SK-N-SH (cell line): ENCODE results near the gene ZNF365. TPM values are rescaled to one million over a fixed set of nuclear protein-coding genes. Genes with fewer than 3 reads are reported as not detected.

ENCODE experiments used
- CTCF ChIA-PET: fragments of 300-600, 350-600 bp; formaldehyde crosslinking; extraction: SDS; loops from one replicate; lab custom pipeline; 2021; lab: Yijun Ruan, JAX
- POLR2A ChIA-PET: fragments of 350-600 bp; sonication (Branson Sonifier 250); formaldehyde crosslinking; extraction: SDS; loops from one replicate; lab custom pipeline; 2020; ENCODE audit warnings: antibody characterized with exemption, inconsistent platforms; lab: Yijun Ruan, JAX
- DNase-seq: peaks from one replicate; pipeline ENCODE4 v3.0.0; 2012
- H2AFZ ChIP-seq: fragments of 200-600 bp; sonication (generic); 2 replicates; pipeline ENCODE4 v1.8.1; 2016; ENCODE audit warnings: antibody characterized with exemption, mild to moderate bottlenecking, low read depth
- H3F3A ChIP-seq: fragments of 200-600 bp; sonication (generic); replicated peaks from 2 replicates; pipeline ENCODE3; 2016; ENCODE audit warnings: antibody characterized with exemption, mild to moderate bottlenecking; ENCODE audit not compliant: insufficient read depth
- H3K27ac ChIP-seq, 2 experiments: fragments of 200-500 bp in 1 of 2; fragments of 200-600 bp in 1 of 2; sonication (Bioruptor generic) in 1 of 2; sonication (generic), shearing (Covaris generic) in 1 of 2; 2 replicates each; pipeline versions ENCODE4 v1.5.1 to v1.6.1; 2014 to 2016; ENCODE audit warnings: low read depth in 2 of 2, inconsistent platforms in 1 of 2, low read length in 1 of 2, mild to moderate bottlenecking in 1 of 2, mixed read lengths in 1 of 2
- H3K27me3 ChIP-seq: fragments of 200-600 bp; sonication (generic), shearing (Covaris generic); 2 replicates; pipeline ENCODE4 v1.6.1; 2016; ENCODE audit warnings: mixed run types; ENCODE audit not compliant: insufficient read depth
- H3K36me3 ChIP-seq, 2 experiments: fragments of 200-500 bp in 1 of 2; fragments of 200-600 bp in 1 of 2; sonication (Bioruptor generic) in 1 of 2; sonication (generic) in 1 of 2; replicated peaks in 1 of 2; 2 replicates each; pipeline versions ENCODE3 to v1.5.1; 2014 to 2016; ENCODE audit warnings: low read length in 1 of 2, mild to moderate bottlenecking in 1 of 2; ENCODE audit not compliant: insufficient read depth in 2 of 2, control insufficient read depth in 1 of 2
- H3K4me1 ChIP-seq, 2 experiments: fragments of 200-500 bp in 1 of 2; fragments of 200-600 bp in 1 of 2; sonication (Bioruptor generic) in 1 of 2; sonication (generic), shearing (Covaris generic) in 1 of 2; 2 replicates each; pipeline versions ENCODE4 v1.5.1 to v1.6.1; 2014 to 2016; ENCODE audit warnings: low read depth in 1 of 2, low read length in 1 of 2, mixed run types in 1 of 2; ENCODE audit not compliant: insufficient read depth in 2 of 2, control insufficient read depth in 1 of 2
- H3K4me2 ChIP-seq: fragments of 200-600 bp; sonication (generic), shearing (Covaris generic); 2 replicates; pipeline ENCODE4 v1.6.1; 2017; ENCODE audit warnings: mixed run types
- H3K4me3 ChIP-seq, 2 experiments: fragments of 200-500 bp in 1 of 2; fragments of 200-600 bp in 1 of 2; sonication (Bioruptor generic) in 1 of 2; sonication (generic), shearing (Covaris generic) in 1 of 2; 2 replicates each; pipeline versions ENCODE4 v1.5.1 to v1.8.1; 2014 to 2016; ENCODE audit warnings: low read depth in 2 of 2, inconsistent platforms in 1 of 2, low read length in 1 of 2, mild to moderate bottlenecking in 1 of 2, mixed read lengths in 1 of 2, moderate library complexity in 1 of 2
- H3K79me2 ChIP-seq: fragments of 200-600 bp; sonication (generic); 2 replicates; pipeline ENCODE4 v1.8.1; 2017; ENCODE audit warnings: mild to moderate bottlenecking; ENCODE audit not compliant: insufficient read depth
- H3K9ac ChIP-seq: fragments of 200-600 bp; sonication (generic); 2 replicates; pipeline ENCODE4 v1.6.1; 2017; ENCODE audit warnings: mixed run types
- H3K9me2 ChIP-seq: fragments of 200-600 bp; sonication (generic); 2 replicates; pipeline ENCODE4 v1.6.1; 2017; ENCODE audit warnings: mixed run types
- H3K9me3 ChIP-seq: fragments of 200-600 bp; sonication (generic); 2 replicates; pipeline ENCODE4 v1.6.1; 2017; ENCODE audit warnings: mixed run types, mild to moderate bottlenecking, moderate library complexity
- H4K20me1 ChIP-seq: fragments of 200-600 bp; sonication (generic); 2 replicates; pipeline ENCODE4 v1.6.1; 2017; ENCODE audit warnings: mild to moderate bottlenecking, mixed run types; ENCODE audit not compliant: insufficient read depth
- CHD2 ChIP-seq: fragments of 150-350 bp; IDR thresholded peaks from 2 replicates; pipeline ENCODE4 v1.6.1; 2018; ENCODE audit warnings: low read length; ENCODE audit not compliant: partially characterized antibody
- CTCF ChIP-seq: fragments of 200-600 bp; sonication (generic); IDR thresholded peaks from 2 replicates; pipeline ENCODE4 v1.6.1; 2017; ENCODE audit warnings: antibody characterized with exemption, mild to moderate bottlenecking, moderate library complexity
- EZH2phosphoT487 ChIP-seq: fragments of 200-600 bp; sonication (generic); IDR thresholded peaks from 2 replicates; pipeline ENCODE4 v1.6.1; 2017; ENCODE audit warnings: low read depth, mixed run types, mild to moderate bottlenecking, antibody characterized with exemption, moderate library complexity, borderline replicate concordance
- FOXJ3 ChIP-seq: sonication (generic); formaldehyde crosslinking; IDR thresholded peaks from 2 replicates; pipeline ENCODE4 v1.5.1; 2020; ENCODE audit warnings: mild to moderate bottlenecking, missing genetic modification reagents
- IRF3 ChIP-seq: fragments of 150-350 bp; IDR thresholded peaks from 2 replicates; pipeline ENCODE4 v1.6.1; 2016; ENCODE audit warnings: mild to moderate bottlenecking, low read depth, low read length
- JUND ChIP-seq: IDR thresholded peaks from 2 replicates; pipeline ENCODE4 v1.4.0; 2012
- RAD21 ChIP-seq: IDR thresholded peaks from 2 replicates; pipeline ENCODE4 v1.6.1; 2012; ENCODE audit warnings: mild to moderate bottlenecking, low read length
- RCOR1 ChIP-seq: fragments of 150-350 bp; IDR thresholded peaks from 2 replicates; pipeline ENCODE4 v1.6.1; 2017; ENCODE audit warnings: antibody characterized with exemption, low read length
- RXRA ChIP-seq: IDR thresholded peaks from 2 replicates; pipeline ENCODE4 v1.4.0; 2012; ENCODE audit warnings: low read depth, mild to moderate bottlenecking, borderline replicate concordance
- USF1 ChIP-seq: IDR thresholded peaks from 2 replicates; pipeline ENCODE4 v1.4.0; 2012; ENCODE audit warnings: low read depth, borderline replicate concordance
- ZBTB33 ChIP-seq: IDR thresholded peaks from 2 replicates; pipeline ENCODE4 v1.4.0; 2012; ENCODE audit warnings: low read depth, borderline replicate concordance
- WGBS: methylation state at CpG from one replicate; pipeline ENCODE4 v1.1.6; 2017; ENCODE audit warnings: low lambda C conversion rate; 5-methylcytosine and 5-hydroxymethylcytosine counted together
- polyA plus RNA-seq, 3 experiments: library from polyadenylated mRNA; depleted of rRNA; stranded (reverse); fragments of >200 nt; gene quantifications; 2 replicates each; pipeline ENCODE4 v1.2.3, GENCODE V29; 2012

ZNF365 gene
- polyA plus RNA-seq, 1 of the 3 experiments (the other 2 are of a cell fraction): 4.5 TPM

- peaks cover 33% of the 10 kb centered on the region for H3K79me2 ChIP-seq
- H3K9me3 ChIP-seq: no peaks in the 10 kb centered on the region
- no peak overlapping the region; a peak in 1 of 4 replicates for H3K4me3 ChIP-seq
- H3F3A ChIP-seq: peaks cover 33% of the 10 kb centered on the region
- peaks cover 0 to 8% of the 10 kb centered on the region in 2 experiments for H3K36me3 ChIP-seq
- H3K4me1 ChIP-seq: peaks cover 10 to 29% of the 10 kb centered on the region in 2 experiments
- H4K20me1 ChIP-seq: no peaks in the 10 kb centered on the region
- POLR2A ChIA-PET: no interaction called here
- TF ChIP-seq USF1: no peak
- TF ChIP-seq ZBTB33: no peak
- no peak for TF ChIP-seq IRF3
- TF ChIP-seq CHD2: no peak
- TF ChIP-seq CTCF: no peak
- no peak for TF ChIP-seq RCOR1
- TF ChIP-seq EZH2phosphoT487: no peak
- no peak for TF ChIP-seq FOXJ3 (CRISPR knock-in tag)
- no peak for TF ChIP-seq JUND
- no peak for TF ChIP-seq RXRA
- no peak for TF ChIP-seq RAD21
- no peak overlapping the region for H2AFZ ChIP-seq
- no peak for DNase-seq
- peak overlapping the region; percentile 23; the same call in 1 of the 2 replicates for H3K4me2 ChIP-seq
- no peaks in the 10 kb centered on the region for H3K27me3 ChIP-seq
- H3K27ac ChIP-seq: no peak overlapping the region
- no peaks in the 10 kb centered on the region for H3K9me2 ChIP-seq
- CTCF ChIA-PET: interaction anchor here (1.3 kb wide), 2 partner anchors 60 to 112 kb away, joined by 4 read pairs; no protein-coding TSS in a partner anchor
- no peak overlapping the region for H3K9ac ChIP-seq
- WGBS: 75% methylated on average over 3 of the region's 3 CpGs
Measured at GRCh38 chr10:62377026-62377415, 2.9 kb downstream of the ZNF365 start.
